Panc1 (cell line): ENCODE measurements around the gene CMTM4.

ENCODE experiments used
- POLR2AphosphoS5 ChIP-seq: IDR thresholded peaks from 2 replicates; pipeline ENCODE4 v1.6.1; 2012; ENCODE audit warnings: mild to moderate bottlenecking, low read depth, low read length, moderate library complexity
- SIN3A ChIP-seq: IDR thresholded peaks from 2 replicates; pipeline ENCODE4 v1.6.1; 2012; ENCODE audit warnings: low read depth, mild to moderate bottlenecking, low read length, moderate library complexity, borderline replicate concordance; ENCODE audit not compliant: insufficient read depth
- TCF7L2 ChIP-seq: IDR thresholded peaks from 2 replicates; pipeline ENCODE4 v1.6.1; 2011; ENCODE audit warnings: mild to moderate bottlenecking, low read depth, low read length, inconsistent platforms
- TF ChIP-seq, protein P1 (sequence below): fragments of 450-650 bp; IDR thresholded peaks from 2 replicates; pipeline ENCODE4 v1.5.1; 2017; ENCODE audit warnings: mild to moderate bottlenecking

- TF ChIP-seq TCF7L2 (no peak), POLR2AphosphoS5 (no peak), SIN3A (no peak)
- TF ChIP-seq, protein P1, sequence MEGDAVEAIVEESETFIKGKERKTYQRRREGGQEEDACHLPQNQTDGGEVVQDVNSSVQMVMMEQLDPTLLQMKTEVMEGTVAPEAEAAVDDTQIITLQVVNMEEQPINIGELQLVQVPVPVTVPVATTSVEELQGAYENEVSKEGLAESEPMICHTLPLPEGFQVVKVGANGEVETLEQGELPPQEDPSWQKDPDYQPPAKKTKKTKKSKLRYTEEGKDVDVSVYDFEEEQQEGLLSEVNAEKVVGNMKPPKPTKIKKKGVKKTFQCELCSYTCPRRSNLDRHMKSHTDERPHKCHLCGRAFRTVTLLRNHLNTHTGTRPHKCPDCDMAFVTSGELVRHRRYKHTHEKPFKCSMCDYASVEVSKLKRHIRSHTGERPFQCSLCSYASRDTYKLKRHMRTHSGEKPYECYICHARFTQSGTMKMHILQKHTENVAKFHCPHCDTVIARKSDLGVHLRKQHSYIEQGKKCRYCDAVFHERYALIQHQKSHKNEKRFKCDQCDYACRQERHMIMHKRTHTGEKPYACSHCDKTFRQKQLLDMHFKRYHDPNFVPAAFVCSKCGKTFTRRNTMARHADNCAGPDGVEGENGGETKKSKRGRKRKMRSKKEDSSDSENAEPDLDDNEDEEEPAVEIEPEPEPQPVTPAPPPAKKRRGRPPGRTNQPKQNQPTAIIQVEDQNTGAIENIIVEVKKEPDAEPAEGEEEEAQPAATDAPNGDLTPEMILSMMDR: no peak
These were observed 40.0 kb downstream of the CMTM4 start for GRCh38 chr16:66656547-66656946.
